Measurements from ENCODE around the gene ECM1. TPM values are rescaled to one million over a fixed set of nuclear protein-coding genes. Genes with fewer than 3 reads are reported as not detected.

Gene ECM1
- total RNA-seq, 1 donor: 30.0 TPM

DNA sequence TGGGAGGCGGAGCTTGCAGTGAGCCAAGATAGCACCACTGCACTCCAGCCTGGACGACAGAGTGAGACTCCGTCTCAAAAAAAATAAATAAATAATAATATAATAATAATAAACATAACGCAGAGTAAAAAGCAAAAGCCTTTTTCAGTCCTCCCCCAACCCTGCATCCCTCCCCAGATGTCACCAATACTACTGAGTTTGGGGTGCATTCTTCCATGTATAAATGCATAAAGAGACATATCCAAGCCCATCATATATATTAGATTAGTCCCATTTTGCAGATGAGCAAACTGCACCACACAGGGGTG is 40.4 kb downstream of the ECM1 start:
- Histone ChIP-seq H3K36me3 (ENCODE audit: insufficient read depth, low read length) (no peaks in the 10 kb centered on the region), H3K4me2 (ENCODE audit: insufficient read depth, low read length) (peak overlapping the region; percentile 89), H4K20me1 (ENCODE audit: insufficient read depth, low read length) (no peaks in the 10 kb centered on the region), H3K27ac (ENCODE audit: low read depth, low read length) (no peak overlapping the region), H3K27me3 (ENCODE audit: insufficient read depth, low read length) (no peaks in the 10 kb centered on the region), H3K4me1 (ENCODE audit: insufficient read depth, low read length) (peaks cover 32% of the 10 kb centered on the region), H3K4me3 (ENCODE audit: insufficient read depth, low read length) (peak overlapping the region; percentile 74), H3K9me3 (ENCODE audit: low read depth, low read length) (no peaks in the 10 kb centered on the region), H2AFZ (ENCODE audit: low read length) (no peak overlapping the region), H3K79me2 (ENCODE audit: insufficient read depth, low read length) (no peaks in the 10 kb centered on the region)
- DNase-seq (ENCODE audit: insufficient read length, low spot score, missing footprints): no peak
- TF ChIP-seq, protein P1, sequence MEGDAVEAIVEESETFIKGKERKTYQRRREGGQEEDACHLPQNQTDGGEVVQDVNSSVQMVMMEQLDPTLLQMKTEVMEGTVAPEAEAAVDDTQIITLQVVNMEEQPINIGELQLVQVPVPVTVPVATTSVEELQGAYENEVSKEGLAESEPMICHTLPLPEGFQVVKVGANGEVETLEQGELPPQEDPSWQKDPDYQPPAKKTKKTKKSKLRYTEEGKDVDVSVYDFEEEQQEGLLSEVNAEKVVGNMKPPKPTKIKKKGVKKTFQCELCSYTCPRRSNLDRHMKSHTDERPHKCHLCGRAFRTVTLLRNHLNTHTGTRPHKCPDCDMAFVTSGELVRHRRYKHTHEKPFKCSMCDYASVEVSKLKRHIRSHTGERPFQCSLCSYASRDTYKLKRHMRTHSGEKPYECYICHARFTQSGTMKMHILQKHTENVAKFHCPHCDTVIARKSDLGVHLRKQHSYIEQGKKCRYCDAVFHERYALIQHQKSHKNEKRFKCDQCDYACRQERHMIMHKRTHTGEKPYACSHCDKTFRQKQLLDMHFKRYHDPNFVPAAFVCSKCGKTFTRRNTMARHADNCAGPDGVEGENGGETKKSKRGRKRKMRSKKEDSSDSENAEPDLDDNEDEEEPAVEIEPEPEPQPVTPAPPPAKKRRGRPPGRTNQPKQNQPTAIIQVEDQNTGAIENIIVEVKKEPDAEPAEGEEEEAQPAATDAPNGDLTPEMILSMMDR (IDR thresholded peaks at IDR 0.05; ENCODE audit: extremely low read depth, low read depth, low read length): no peak

DNA sequence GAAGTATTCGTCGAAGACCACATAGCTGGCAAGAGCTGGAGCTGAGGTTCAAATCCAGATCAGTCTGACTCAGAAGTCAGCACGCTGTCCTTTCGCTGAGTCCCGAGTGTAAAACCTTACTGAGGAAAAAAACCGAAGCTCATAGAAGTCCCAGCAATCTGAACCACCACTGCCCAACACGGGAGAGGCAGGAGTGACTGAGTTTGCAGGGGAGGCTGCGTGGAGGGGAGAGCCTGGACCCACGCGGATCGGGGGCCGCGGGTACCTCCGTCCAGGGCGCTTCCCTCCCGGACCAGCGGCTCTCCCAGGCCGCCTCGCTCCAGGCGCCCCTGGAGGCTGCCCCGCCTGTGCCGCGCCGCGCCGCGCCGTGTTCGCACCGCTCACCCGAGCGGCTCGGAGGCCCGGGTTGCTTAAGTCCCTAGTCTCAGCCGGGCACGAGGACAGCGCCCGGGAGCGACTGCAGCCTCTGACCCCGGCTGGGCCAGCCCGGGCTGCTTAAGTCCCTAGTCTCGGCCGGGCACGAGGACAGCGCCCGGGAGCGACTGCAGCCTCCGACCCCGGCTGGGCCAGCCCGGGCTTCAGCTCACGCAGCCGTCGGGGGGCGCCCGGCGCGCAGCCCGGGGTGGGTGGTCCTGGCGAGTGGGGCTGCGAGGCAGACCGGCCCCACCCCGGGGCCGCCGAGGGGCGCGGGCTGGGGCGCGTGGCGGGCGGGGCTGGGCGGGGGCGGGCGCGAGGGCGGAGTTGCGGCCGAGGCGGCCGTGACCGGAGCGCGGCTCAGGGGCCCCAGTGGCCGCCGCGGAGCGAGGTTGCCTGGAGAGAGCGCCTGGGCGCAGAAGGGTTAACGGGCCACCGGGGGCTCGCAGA is 41.0 kb downstream of the ECM1 start, which contains the start of gene ADAMTSL4:
Gene ADAMTSL4, plus strand, starts transcription at position 777 of the 864 bp plus-strand sequence. CDS start 2,881 bp downstream, outside the sequence.
- peak within 1 kb of the TSS; percentile 89 for H3K4me2 ChIP-seq (ENCODE audit: insufficient read depth, low read length)
- no peaks in the 10 kb centered on the region for H3K9me3 ChIP-seq (ENCODE audit: low read depth, low read length)
- no peaks in the 10 kb centered on the region for H3K79me2 ChIP-seq (ENCODE audit: insufficient read depth, low read length)
- no peaks in the 10 kb centered on the region for H3K36me3 ChIP-seq (ENCODE audit: insufficient read depth, low read length)
- DNase-seq (ENCODE audit: insufficient read length, low spot score, missing footprints): peak; percentile 98
- H3K27ac ChIP-seq (ENCODE audit: low read depth, low read length): peak within 1 kb of the TSS; percentile 56
- no peaks in the 10 kb centered on the region for H3K27me3 ChIP-seq (ENCODE audit: insufficient read depth, low read length)
- peak within 1 kb of the TSS; percentile 68 for H2AFZ ChIP-seq (ENCODE audit: low read length)
- peaks cover 32% of the 10 kb centered on the region for H3K4me1 ChIP-seq (ENCODE audit: insufficient read depth, low read length)
- H3K4me3 ChIP-seq (ENCODE audit: insufficient read depth, low read length): peak within 1 kb of the TSS; percentile 74
- TF ChIP-seq, protein P1 (IDR thresholded peaks at IDR 0.05; ENCODE audit: extremely low read depth, low read depth, low read length): no peak
- no peaks in the 10 kb centered on the region for H4K20me1 ChIP-seq (ENCODE audit: insufficient read depth, low read length)

DNA sequence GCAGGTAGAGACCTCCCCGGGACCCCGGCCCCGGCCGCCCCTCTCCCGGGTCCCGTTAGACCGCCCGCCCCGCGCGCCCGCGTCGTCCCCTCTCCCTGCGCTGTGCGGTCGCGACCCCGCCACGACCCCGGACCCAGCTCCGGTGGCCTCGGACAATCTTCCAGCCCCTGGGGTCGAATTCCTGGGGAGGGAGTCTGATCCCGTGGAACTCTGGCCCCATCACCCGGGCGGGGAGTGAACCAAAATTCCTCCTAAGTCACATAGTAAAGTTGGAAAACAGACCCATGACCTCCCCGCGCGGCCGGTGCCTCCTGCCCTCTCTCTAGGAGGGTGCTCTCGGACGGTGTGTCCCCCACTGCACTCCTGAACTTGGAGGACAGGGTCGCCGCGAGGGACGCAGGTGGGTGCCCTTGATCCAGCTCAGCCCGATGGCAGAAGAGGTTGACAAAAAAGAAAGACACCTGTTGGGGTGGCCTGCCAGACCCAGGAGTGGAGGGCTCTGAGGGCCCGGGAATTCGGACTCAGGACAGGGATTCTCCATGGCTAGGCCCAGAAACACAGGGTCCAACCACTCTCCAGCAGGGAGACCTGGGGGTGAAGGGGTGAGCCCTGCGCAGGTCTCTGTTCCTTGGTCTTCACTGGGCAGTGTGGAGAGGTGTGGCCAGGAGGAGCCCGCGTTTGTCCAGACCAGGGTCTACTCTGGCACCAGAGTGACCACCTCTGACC is 41.8 kb downstream of the ECM1 start:
- Histone ChIP-seq H2AFZ (ENCODE audit: low read length) (no peak overlapping the region), H3K9me3 (ENCODE audit: low read depth, low read length) (no peaks in the 10 kb centered on the region), H3K4me2 (ENCODE audit: insufficient read depth, low read length) (peak overlapping the region; percentile 81), H3K27me3 (ENCODE audit: insufficient read depth, low read length) (no peaks in the 10 kb centered on the region), H3K79me2 (ENCODE audit: insufficient read depth, low read length) (no peaks in the 10 kb centered on the region), H4K20me1 (ENCODE audit: insufficient read depth, low read length) (no peaks in the 10 kb centered on the region), H3K27ac (ENCODE audit: low read depth, low read length) (no peak overlapping the region), H3K36me3 (ENCODE audit: insufficient read depth, low read length) (no peaks in the 10 kb centered on the region), H3K4me3 (ENCODE audit: insufficient read depth, low read length) (peak overlapping the region; percentile 72), H3K4me1 (ENCODE audit: insufficient read depth, low read length) (peaks cover 28% of the 10 kb centered on the region)
- peak; percentile 96 for DNase-seq (ENCODE audit: insufficient read length, low spot score, missing footprints)
- TF ChIP-seq, protein P1 (IDR thresholded peaks at IDR 0.05; ENCODE audit: extremely low read depth, low read depth, low read length): peak; percentile 16

Measured in osteoblast (primary cell).